H1 (cell line): ENCODE data around the gene STXBP5. TPM values are rescaled to one million over a fixed set of nuclear protein-coding genes. Genes with fewer than 3 reads are reported as not detected.

Experiments used
- CTCF ChIA-PET: fragments of 300-600 bp; sonication (Branson Sonifier 250); formaldehyde crosslinking; loops from one replicate; lab custom pipeline; 2021; ENCODE audit not compliant: partially characterized antibody; lab: Charles Lee
- POLR2A ChIA-PET: fragments of 300-600 bp; sonication (Branson Sonifier 250); formaldehyde crosslinking; loops from one replicate; lab custom pipeline; 2021; ENCODE audit warnings: inconsistent platforms; ENCODE audit not compliant: partially characterized antibody; lab: Charles Lee
- DNase-seq, 2 experiments: peaks; one replicate each; pipeline versions ENCODE4 v3.0.0 to v3.0.0-alpha.2; 2010 to 2022; ENCODE audit warnings: low spot score in 2 of 2, low read depth in 1 of 2, mixed read lengths in 1 of 2
- FAIRE-seq: peaks from 2 replicates; lab custom pipeline; 2011; peaks lifted over from hg19 to GRCh38; lab: Jason Lieb, UNC
- H2AFZ ChIP-seq: 2 replicates; pipeline ENCODE4 v1.8.1; 2012; ENCODE audit warnings: low read length, inconsistent platforms
- H2AK5ac ChIP-seq: 2 replicates; pipeline ENCODE4 v1.6.1; 2013; ENCODE audit warnings: low read depth, low read length
- H2BK120ac ChIP-seq: replicated peaks from 2 replicates; pipeline ENCODE3; 2013; ENCODE audit warnings: low read depth, low read length, inconsistent platforms
- H2BK12ac ChIP-seq: 2 replicates; pipeline ENCODE4 v1.6.1; 2013; ENCODE audit warnings: low read depth, low read length
- H2BK15ac ChIP-seq: 2 replicates; pipeline ENCODE4 v1.6.1; 2013; ENCODE audit warnings: low read length
- H2BK20ac ChIP-seq: 2 replicates; pipeline ENCODE4 v1.6.1; 2013; ENCODE audit warnings: low read length
- H2BK5ac ChIP-seq: 2 replicates; pipeline ENCODE4 v1.6.1; 2013; ENCODE audit warnings: low read depth, low read length
- H3K14ac ChIP-seq: 2 replicates; pipeline ENCODE4 v1.6.1; 2013; ENCODE audit warnings: inconsistent platforms; ENCODE audit not compliant: insufficient read length
- H3K18ac ChIP-seq: 2 replicates; pipeline ENCODE4 v1.6.1; 2013; ENCODE audit warnings: low read length; ENCODE audit errors: extremely low read depth
- H3K23ac ChIP-seq: 2 replicates; pipeline ENCODE4 v1.6.1; 2013; ENCODE audit warnings: inconsistent platforms; ENCODE audit not compliant: insufficient read length
- H3K23me2 ChIP-seq: 2 replicates; pipeline ENCODE4 v1.6.1; 2013; ENCODE audit warnings: low read depth, low read length
- H3K27ac ChIP-seq: 2 replicates; pipeline ENCODE4 v1.6.1; 2011; ENCODE audit warnings: low read depth, low read length, inconsistent platforms
- H3K27me3 ChIP-seq, 4 experiments: replicated peaks in 1 of 4; 1 replicate in 1 of 4; 2 replicates in 3 of 4; pipeline versions ENCODE4 v1.6.1 to v1.8.1; 2011 to 2013; ENCODE audit warnings: low read length in 3 of 4, mild to moderate bottlenecking in 3 of 4, inconsistent platforms in 2 of 4, mixed read lengths in 2 of 4, moderate library complexity in 1 of 4; ENCODE audit not compliant: control insufficient read depth in 3 of 4, insufficient read depth in 3 of 4; ENCODE audit errors: extremely low read depth in 1 of 4
- H3K36me3 ChIP-seq, 4 experiments: 2 replicates each; pipeline versions ENCODE4 v1.6.1 to v1.8.1; 2011 to 2013; ENCODE audit warnings: mild to moderate bottlenecking in 4 of 4, low read length in 3 of 4, moderate library complexity in 2 of 4, control low read depth in 1 of 4, inconsistent platforms in 1 of 4; ENCODE audit not compliant: insufficient read depth in 4 of 4, control insufficient read depth in 2 of 4
- H3K4ac ChIP-seq: replicated peaks from 2 replicates; pipeline ENCODE3; 2013; ENCODE audit warnings: low read length, low read depth, mixed read lengths, inconsistent platforms; ENCODE audit not compliant: insufficient read length
- H3K4me1 ChIP-seq, 4 experiments: replicated peaks in 1 of 4; 1 replicate in 1 of 4; 2 replicates in 3 of 4; pipeline versions ENCODE4 v1.6.1 to v1.8.1; 2011 to 2013; ENCODE audit warnings: low read length in 3 of 4, inconsistent platforms in 2 of 4, mixed read lengths in 1 of 4; ENCODE audit not compliant: insufficient read depth in 4 of 4, control insufficient read depth in 3 of 4
- H3K4me2 ChIP-seq, 2 experiments: 2 replicates each; pipeline versions ENCODE4 v1.6.1 to v1.8.1; 2011 to 2013; ENCODE audit warnings: low read depth in 2 of 2, low read length in 2 of 2, control low read depth in 1 of 2, inconsistent platforms in 1 of 2, mild to moderate bottlenecking in 1 of 2; ENCODE audit not compliant: insufficient read depth in 1 of 2
- H3K4me3 ChIP-seq, 4 experiments: fragments of 200-600, 300-600 bp in 1 of 4; sonication (generic), shearing (Covaris generic), sonication (Bioruptor Twin) in 1 of 4; 2 replicates each; pipeline versions ENCODE4 v1.5.1 to v1.8.1; 2011 to 2016; ENCODE audit warnings: low read length in 4 of 4, low read depth in 3 of 4, control low read depth in 2 of 4, inconsistent platforms in 2 of 4, mild to moderate bottlenecking in 2 of 4, mixed read lengths in 1 of 4, moderate library complexity in 1 of 4; ENCODE audit not compliant: insufficient read depth in 2 of 4; ENCODE audit errors: extremely low read depth in 1 of 4
- H3K56ac ChIP-seq: replicated peaks from 2 replicates; pipeline ENCODE3; 2013; ENCODE audit warnings: low read depth, mild to moderate bottlenecking, mixed read lengths, low read length, inconsistent platforms; ENCODE audit not compliant: insufficient read length
- H3K79me1 ChIP-seq: 2 replicates; pipeline ENCODE4 v1.6.1; 2013; ENCODE audit warnings: low read depth, low read length, control low read depth
- H3K79me2 ChIP-seq, 2 experiments: 2 replicates each; pipeline versions ENCODE4 v1.6.1 to v1.8.1; 2012 to 2013; ENCODE audit warnings: low read length in 2 of 2, mild to moderate bottlenecking in 2 of 2, inconsistent platforms in 1 of 2; ENCODE audit not compliant: insufficient read depth in 2 of 2, control insufficient read depth in 1 of 2
- H3K9ac ChIP-seq, 4 experiments: replicated peaks in 1 of 4; 1 replicate in 1 of 4; 2 replicates in 3 of 4; pipeline versions ENCODE4 v1.6.1 to v1.8.1; 2011 to 2013; ENCODE audit warnings: low read depth in 3 of 4, low read length in 3 of 4, control low read depth in 2 of 4, mild to moderate bottlenecking in 2 of 4, moderate library complexity in 2 of 4, inconsistent platforms in 1 of 4; ENCODE audit errors: extremely low read depth in 1 of 4
- H3K9me3 ChIP-seq, 2 experiments: 2 replicates each; pipeline versions ENCODE4 v1.6.1 to v1.8.1; 2012 to 2013; ENCODE audit warnings: mild to moderate bottlenecking in 2 of 2, moderate library complexity in 2 of 2, control low read depth in 1 of 2, inconsistent platforms in 1 of 2, low read depth in 1 of 2, low read length in 1 of 2, mixed read lengths in 1 of 2; ENCODE audit not compliant: insufficient read depth in 2 of 2
- H4K20me1 ChIP-seq, 2 experiments: replicated peaks in 1 of 2; 2 replicates each; pipeline versions ENCODE3 to v1.8.1; 2011 to 2013; ENCODE audit warnings: inconsistent platforms in 2 of 2, low read length in 2 of 2, mild to moderate bottlenecking in 1 of 2; ENCODE audit not compliant: insufficient read depth in 2 of 2, control insufficient read depth in 1 of 2
- H4K5ac ChIP-seq: 2 replicates; pipeline ENCODE4 v1.6.1; 2013; ENCODE audit warnings: low read length, low read depth, mixed read lengths, inconsistent platforms; ENCODE audit not compliant: insufficient read length
- H4K8ac ChIP-seq: 2 replicates; pipeline ENCODE4 v1.8.0; 2013; ENCODE audit warnings: mild to moderate bottlenecking, moderate library complexity, low read length, inconsistent platforms; ENCODE audit not compliant: insufficient read depth; ENCODE audit errors: extremely low read depth
- H4K91ac ChIP-seq: replicated peaks from 2 replicates; pipeline ENCODE3; 2013; ENCODE audit warnings: low read length, mixed read lengths, inconsistent platforms; ENCODE audit not compliant: insufficient read length
- ASH2L ChIP-seq: fragments of 200-600, 300-600 bp; sonication (generic); IDR thresholded peaks from one replicate; pipeline ENCODE4 v1.7.1; 2017; ENCODE audit warnings: low read length
- BRCA1 ChIP-seq: IDR thresholded peaks from 2 replicates; pipeline ENCODE4 v1.6.1; 2012; ENCODE audit warnings: low read depth, low read length, improper control_type of control experiment
- CHD1 ChIP-seq: IDR thresholded peaks from 2 replicates; pipeline ENCODE4 v1.6.1; 2012; ENCODE audit warnings: low read depth, low read length, improper control_type of control experiment
- CTBP2 ChIP-seq: IDR thresholded peaks from 2 replicates; pipeline ENCODE4 v1.7.0; 2011; ENCODE audit warnings: borderline replicate concordance, mild to moderate bottlenecking, moderate library complexity, mixed read lengths, low read length; ENCODE audit not compliant: insufficient read depth, insufficient read length
- HDAC6 ChIP-seq: IDR thresholded peaks from one replicate; pipeline ENCODE4 v1.7.1; 2012; ENCODE audit warnings: low read depth, mild to moderate bottlenecking, inconsistent platforms, low read length, moderate library complexity
- JUN ChIP-seq: IDR thresholded peaks from 2 replicates; pipeline ENCODE4 v1.6.1; 2011; ENCODE audit warnings: low read depth, mild to moderate bottlenecking, improper control_type of control experiment, low read length
- KDM1A ChIP-seq: fragments of 200-600, 300-600 bp; sonication (generic); IDR thresholded peaks from 2 replicates; pipeline ENCODE4 v1.7.1; 2016; ENCODE audit warnings: mild to moderate bottlenecking, low read length, borderline replicate concordance
- NRF1 ChIP-seq: IDR thresholded peaks from 2 replicates; pipeline ENCODE4 v1.6.1; 2011; ENCODE audit warnings: mild to moderate bottlenecking, low read depth, low read length, improper control_type of control experiment
- RNF2 ChIP-seq: fragments of 200-900, 300-1000 bp; sonication (generic); IDR thresholded peaks from 2 replicates; pipeline ENCODE4 v1.7.1; 2016; ENCODE audit warnings: borderline replicate concordance, low read depth, mild to moderate bottlenecking, antibody characterized with exemption, low read length; ENCODE audit not compliant: poor library complexity, severe bottlenecking; ENCODE audit errors: missing control alignments
- SP4 ChIP-seq: IDR thresholded peaks from 2 replicates; pipeline ENCODE4 v1.6.1; 2012; ENCODE audit warnings: low read length, inconsistent platforms
- TEAD4 ChIP-seq: IDR thresholded peaks from 2 replicates; pipeline ENCODE4 v1.6.1; 2012; ENCODE audit warnings: low read depth, low read length, inconsistent platforms, mixed read lengths
- WGBS, 2 experiments: shearing (Covaris generic) in 1 of 2; methylation state at CpG; one replicate each; pipeline versions ENCODE4 v1.1.6 to v1.1.7; 2013 to 2015; ENCODE audit warnings: low lambda C conversion rate in 2 of 2, mixed read lengths in 2 of 2, inconsistent platforms in 1 of 2, low coverage in 1 of 2, missing lambda C conversion rate in 1 of 2; ENCODE audit not compliant: insufficient replicate concordance in 2 of 2, insufficient coverage in 1 of 2, insufficient read length in 1 of 2; ENCODE audit errors: extremely low coverage in 1 of 2, missing lambda C conversion rate in 1 of 2; 5-methylcytosine and 5-hydroxymethylcytosine counted together
- polyA plus RNA-seq, 7 experiments: library from polyadenylated mRNA; depleted of rRNA in 3 of 7; stranded (reverse) in 5 of 7; unstranded in 2 of 7; fragments of >200 nt in 5 of 7; fragments of 200-250 nt in 2 of 7; gene quantifications; 1 replicate in 5 of 7; 2 replicates in 1 of 7; 4 replicates in 1 of 7; pipeline versions ENCODE4 v1.2.1 to v1.2.3, GENCODE V29; 2011 to 2013; ENCODE audit warnings: missing spikeins in 2 of 7, mixed read lengths in 2 of 7
- total RNA-seq: library from RNA; stranded (reverse); fragmentation: NEBNext Ultra II Directional; extraction: Animal tissue kit (Norgen Biotek cat#: 25700); gene quantifications from 2 replicates; pipeline ENCODE4 v1.2.1, GENCODE V29; 2021
- TF ChIP-seq, protein P1 (sequence below): IDR thresholded peaks from 2 replicates; pipeline ENCODE4 v1.6.1; 2012; ENCODE audit warnings: inconsistent platforms
- TF ChIP-seq, protein P2 (sequence below): IDR thresholded peaks from 2 replicates; pipeline ENCODE4 v1.6.1; 2011; ENCODE audit warnings: low read length, improper control_type of control experiment

Gene STXBP5
- total and polyA plus RNA-seq, 2 of the 8 experiments (the other 6 are each of a cell fraction or from before 2014, with no cell fraction given): 2.7 to 10.8 TPM

DNA sequence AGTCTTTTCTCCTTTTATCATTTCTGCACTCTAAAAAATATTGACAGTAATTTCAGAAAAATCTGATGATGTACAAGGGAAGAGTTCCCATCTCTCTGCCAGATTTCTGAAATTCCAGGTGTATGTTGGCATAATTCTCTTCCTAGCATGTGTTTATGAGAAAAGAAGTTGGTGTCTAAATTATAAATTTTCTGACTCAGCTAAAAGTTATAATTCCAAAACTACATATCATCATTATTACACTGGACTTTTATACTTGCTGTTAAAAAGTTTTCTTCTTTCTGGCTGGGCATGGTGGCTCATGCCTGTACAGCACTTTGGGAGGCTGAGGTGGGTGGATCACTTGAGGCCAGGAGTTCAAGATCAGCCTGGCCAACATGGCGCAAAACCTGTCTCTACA lies 168.6 kb downstream of the STXBP5 start:
- Histone ChIP-seq H3K4me3 (no peak overlapping the region), H4K91ac (no peak overlapping the region), H2AFZ (no peak overlapping the region), H2BK20ac (no peak overlapping the region), H3K23ac (no peak overlapping the region), H3K27me3 (no peaks in the 10 kb centered on the region), H3K56ac (no peak overlapping the region), H3K9me3 (no peaks in the 10 kb centered on the region), H2BK12ac (no peak overlapping the region), H2AK5ac (no peak overlapping the region), H3K36me3 (no peaks in the 10 kb centered on the region), H2BK15ac (no peak overlapping the region), H3K4me1 (no peaks in the 10 kb centered on the region; a peak in 2 of 7 replicates), H4K20me1 (no peaks in the 10 kb centered on the region), H4K5ac (no peak overlapping the region), H2BK5ac (no peak overlapping the region), H3K79me2 (no peaks in the 10 kb centered on the region), H3K23me2 (no peaks in the 10 kb centered on the region), H3K27ac (no peak overlapping the region), H3K79me1 (no peaks in the 10 kb centered on the region), H3K14ac (no peak overlapping the region), H4K8ac (no peak overlapping the region), H3K9ac (no peak overlapping the region), H2BK120ac (no peak overlapping the region), H3K18ac (no peak overlapping the region), H3K4me2 (no peak overlapping the region), H3K4ac (no peak overlapping the region)
- 89% methylated on average over 1 of the region's 1 CpG; no CpG with 5 or more reads in 1 of the 2 experiments for WGBS, 2 experiments
- FAIRE-seq (no peak), DNase-seq (no peak)
- ChIA-PET POLR2A (no interaction called here), CTCF (no interaction called here)
- TF ChIP-seq CHD1 (no peak), SP4 (no peak), TEAD4 (no peak), NRF1 (no peak), CTBP2 (no peak), JUN (no peak), HDAC6 (no peak), BRCA1 (no peak), ASH2L (no peak), KDM1A (no peak), RNF2 (no peak)
- TF ChIP-seq, protein P1, sequence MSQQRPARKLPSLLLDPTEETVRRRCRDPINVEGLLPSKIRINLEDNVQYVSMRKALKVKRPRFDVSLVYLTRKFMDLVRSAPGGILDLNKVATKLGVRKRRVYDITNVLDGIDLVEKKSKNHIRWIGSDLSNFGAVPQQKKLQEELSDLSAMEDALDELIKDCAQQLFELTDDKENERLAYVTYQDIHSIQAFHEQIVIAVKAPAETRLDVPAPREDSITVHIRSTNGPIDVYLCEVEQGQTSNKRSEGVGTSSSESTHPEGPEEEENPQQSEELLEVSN: no peak
- TF ChIP-seq, protein P2, sequence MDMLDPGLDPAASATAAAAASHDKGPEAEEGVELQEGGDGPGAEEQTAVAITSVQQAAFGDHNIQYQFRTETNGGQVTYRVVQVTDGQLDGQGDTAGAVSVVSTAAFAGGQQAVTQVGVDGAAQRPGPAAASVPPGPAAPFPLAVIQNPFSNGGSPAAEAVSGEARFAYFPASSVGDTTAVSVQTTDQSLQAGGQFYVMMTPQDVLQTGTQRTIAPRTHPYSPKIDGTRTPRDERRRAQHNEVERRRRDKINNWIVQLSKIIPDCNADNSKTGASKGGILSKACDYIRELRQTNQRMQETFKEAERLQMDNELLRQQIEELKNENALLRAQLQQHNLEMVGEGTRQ: no peak
